Daoy (cell line): ENCODE data around the gene ARHGAP22. TPM values are rescaled to one million over a fixed set of nuclear protein-coding genes. Genes with fewer than 3 reads are reported as not detected.

ENCODE experiments used
- total RNA-seq: library from RNA; depleted of rRNA; stranded (reverse); fragments of >200 nt; shearing (Covaris generic); gene quantifications from 2 replicates; pipeline ENCODE4 v1.2.3, GENCODE V29; 2014; rRNA removed

Gene ARHGAP22
- total RNA-seq, 1 experiment from 2014 or later = 17.1 TPM

Other genes with a start within 250 kb of the ARHGAP22 start
- gene WDFY4, start 79.8 kb upstream of the ARHGAP22 start, total RNA-seq = not detected in 2 replicates